Activated T-cell treated with anti-CD3 and anti-CD28 coated beads, Interleukin-2, amount 50 U/mL, for 4 hours (primary cell): ENCODE results near the gene CARD9. TPM values are rescaled to one million over a fixed set of nuclear protein-coding genes. Genes with fewer than 3 reads are reported as not detected.
"Not testable (repeated sequence)": the region's sequence is repeated elsewhere in the genome, so short reads cannot be mapped to it uniquely, and the experiment has no call there.

Source experiments
- ATAC-seq, 2 donors: fragments of 200-7000 bp; cut with Tn5 transposase; one replicate each; pipeline ENCODE4 v1.10.0; 2021
- DNase-seq: peaks from one replicate; pipeline ENCODE4 v3.0.0-alpha.2; 2020
- H3K27me3 Mint-ChIP-seq: one replicate; pipeline ENCODE4 v1.8.0; 2021; ENCODE audit warnings: low read depth, mixed read lengths
- H3K36me3 Mint-ChIP-seq: one replicate; pipeline ENCODE4 v1.8.0; 2022; ENCODE audit warnings: mixed read lengths; ENCODE audit not compliant: insufficient read depth
- H3K4me1 Mint-ChIP-seq: one replicate; pipeline ENCODE4 v1.8.0; 2021; ENCODE audit warnings: low read depth, mixed read lengths
- H3K4me3 Mint-ChIP-seq: one replicate; pipeline ENCODE4 v1.8.0; 2021; ENCODE audit warnings: mild to moderate bottlenecking, moderate library complexity, mixed read lengths
- H3K9me3 Mint-ChIP-seq: one replicate; pipeline ENCODE4 v1.8.0; 2021; ENCODE audit warnings: mixed read lengths
- total RNA-seq, 3 donors: library from RNA; stranded (reverse); gene quantifications; one replicate each; pipeline ENCODE4 v1.2.1, GENCODE V29; 2021

Gene CARD9
- total RNA-seq, 3 donors from 2014 or later: 1.4 to 3.4 (median 2.4) TPM

DNA sequence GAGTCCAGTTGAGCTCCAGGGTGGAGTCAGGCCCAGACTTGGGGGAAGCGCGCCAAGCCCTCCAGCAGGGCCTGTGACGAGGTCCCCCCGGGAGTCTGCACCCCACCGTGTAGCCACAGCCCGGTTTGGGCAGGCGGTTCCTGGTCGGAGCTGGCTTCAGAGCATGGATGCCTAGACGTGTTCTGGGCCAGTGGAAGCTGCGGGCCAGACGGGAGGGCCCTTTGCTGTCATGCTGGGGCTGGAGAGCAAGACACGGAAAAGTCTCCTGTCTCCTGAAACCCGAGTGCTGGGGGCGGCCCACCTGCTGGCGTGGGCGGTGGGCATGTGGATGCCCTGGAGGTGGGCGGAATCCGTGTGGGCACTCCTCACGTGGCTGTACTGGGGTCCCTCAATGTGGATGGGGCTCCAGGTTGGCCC lies 44.2 kb downstream of the CARD9 start:
- Mint-ChIP-seq H3K36me3 (no peaks in the 10 kb centered on the region), H3K9me3 (no peaks in the 10 kb centered on the region), H3K4me3 (peak overlapping the region; percentile 60), H3K27me3 (peaks cover 2% of the 10 kb centered on the region), H3K4me1 (peaks cover 5% of the 10 kb centered on the region)
- ATAC-seq (no peak), DNase-seq (no peak)

DNA sequence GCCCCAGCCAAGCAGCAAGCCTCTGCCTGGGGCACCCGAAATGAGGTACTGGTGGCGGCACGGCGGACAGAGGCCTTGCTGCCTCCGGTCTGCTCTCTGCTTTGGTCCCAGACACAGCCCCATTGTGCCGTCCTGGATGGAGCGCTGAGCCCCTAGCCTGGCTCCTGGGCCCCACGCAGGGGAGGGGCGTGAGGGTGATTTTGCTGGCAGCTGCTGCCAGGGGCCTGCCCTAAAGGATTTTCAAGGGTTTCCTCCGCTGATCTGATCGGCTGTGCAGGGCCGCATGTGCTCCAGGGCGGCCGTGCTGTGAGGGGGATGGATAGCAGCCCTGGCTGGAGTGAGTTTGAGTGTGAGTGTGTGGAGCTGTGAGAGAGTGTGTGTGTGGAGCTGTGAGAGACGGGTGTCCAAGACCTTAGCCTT lies 44.8 kb downstream of the CARD9 start:
- peaks cover 2% of the 10 kb centered on the region for H3K27me3 Mint-ChIP-seq
- no peaks in the 10 kb centered on the region for H3K9me3 Mint-ChIP-seq
- DNase-seq (no peak), ATAC-seq (no peak)
- H3K4me3 Mint-ChIP-seq: peak overlapping the region; percentile 60
- peaks cover 5% of the 10 kb centered on the region for H3K4me1 Mint-ChIP-seq
- no peaks in the 10 kb centered on the region for H3K36me3 Mint-ChIP-seq

DNA sequence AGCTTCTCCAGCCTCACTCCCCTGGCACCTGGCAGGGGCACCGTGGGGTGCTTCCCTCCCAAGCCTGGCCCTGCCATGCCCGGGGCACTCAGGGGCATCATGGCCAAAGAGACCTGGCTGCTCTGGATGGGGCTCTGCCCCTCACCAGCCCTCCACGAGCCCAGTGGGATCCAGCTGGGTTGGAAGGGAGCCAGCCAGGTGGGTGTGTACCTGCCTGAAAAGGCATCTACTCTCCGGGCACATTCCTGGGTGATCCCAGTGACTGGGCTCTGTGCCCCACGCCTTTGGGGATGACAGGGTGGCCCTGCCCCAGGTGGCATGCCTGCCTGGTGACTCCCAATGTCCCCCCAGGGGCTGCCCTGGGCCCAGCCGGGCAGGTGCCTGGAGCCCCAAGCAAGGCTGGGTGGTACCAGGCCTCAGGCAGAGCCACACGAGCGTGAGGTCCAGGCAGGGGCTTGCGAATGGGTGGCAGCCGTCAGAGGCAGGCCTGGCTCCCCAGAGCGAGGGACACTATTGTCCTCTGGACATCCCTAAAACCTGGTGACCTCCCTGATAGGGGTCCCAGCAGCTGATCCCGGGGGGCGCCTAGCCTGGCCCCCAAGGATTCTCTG lies 45.4 kb downstream of the CARD9 start:
- Mint-ChIP-seq H3K4me3 (peak overlapping the region; percentile 60), H3K36me3 (no peaks in the 10 kb centered on the region), H3K27me3 (peaks cover 2% of the 10 kb centered on the region), H3K4me1 (peaks cover 7% of the 10 kb centered on the region), H3K9me3 (no peaks in the 10 kb centered on the region)
- peak in 1 of 2 donors; percentile 20 for ATAC-seq
- no peak for DNase-seq

DNA sequence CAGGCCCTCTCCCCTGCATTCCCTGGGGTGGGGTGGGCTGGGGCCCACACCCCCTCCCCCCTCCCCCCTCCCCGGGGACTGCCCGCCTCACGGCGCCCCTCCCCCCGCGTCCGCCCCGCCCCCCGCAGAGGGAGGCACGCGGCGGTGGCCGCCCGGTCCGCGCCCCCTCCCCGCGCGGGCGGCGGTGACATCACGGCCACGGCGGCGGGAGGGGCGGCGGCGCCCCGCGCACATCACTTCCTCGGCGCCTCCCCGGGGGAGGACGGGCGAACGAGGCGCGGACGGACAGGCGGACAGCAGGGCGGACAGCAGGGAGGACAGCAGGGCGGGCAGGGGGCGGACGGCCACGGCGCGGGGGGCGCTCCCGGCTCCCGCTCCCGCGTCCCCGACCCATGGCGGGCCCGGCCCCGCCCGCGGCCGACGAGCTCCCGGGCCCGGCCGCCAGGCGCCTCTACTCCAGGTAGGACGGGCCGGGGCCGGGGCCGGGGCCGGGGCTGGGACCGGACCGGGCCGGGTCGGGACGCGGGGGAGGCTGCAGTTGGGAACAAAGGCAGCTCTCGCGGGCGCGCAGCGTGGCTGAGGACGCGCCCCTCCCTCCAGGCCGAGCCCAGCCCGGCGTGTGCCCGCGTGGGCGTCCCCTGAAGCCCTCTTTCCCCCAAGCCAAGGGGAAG lies 46.0 kb downstream of the CARD9 start, which contains the start of gene GPSM1:
GPSM1 (plus strand) TSS at position 236 of the 671 bp plus-strand sequence; CDS start at position 393, 157 bp downstream.
- peaks cover 7% of the 10 kb centered on the region for H3K4me1 Mint-ChIP-seq
- peak; percentile 49 for DNase-seq
- peak within 1 kb of the TSS; percentile 74 for H3K4me3 Mint-ChIP-seq
- H3K27me3 Mint-ChIP-seq: peaks cover 2% of the 10 kb centered on the region
- ATAC-seq: peak; percentile 71 to 73
- no peaks in the 10 kb centered on the region for H3K36me3 Mint-ChIP-seq
- H3K9me3 Mint-ChIP-seq: no peaks in the 10 kb centered on the region

DNA sequence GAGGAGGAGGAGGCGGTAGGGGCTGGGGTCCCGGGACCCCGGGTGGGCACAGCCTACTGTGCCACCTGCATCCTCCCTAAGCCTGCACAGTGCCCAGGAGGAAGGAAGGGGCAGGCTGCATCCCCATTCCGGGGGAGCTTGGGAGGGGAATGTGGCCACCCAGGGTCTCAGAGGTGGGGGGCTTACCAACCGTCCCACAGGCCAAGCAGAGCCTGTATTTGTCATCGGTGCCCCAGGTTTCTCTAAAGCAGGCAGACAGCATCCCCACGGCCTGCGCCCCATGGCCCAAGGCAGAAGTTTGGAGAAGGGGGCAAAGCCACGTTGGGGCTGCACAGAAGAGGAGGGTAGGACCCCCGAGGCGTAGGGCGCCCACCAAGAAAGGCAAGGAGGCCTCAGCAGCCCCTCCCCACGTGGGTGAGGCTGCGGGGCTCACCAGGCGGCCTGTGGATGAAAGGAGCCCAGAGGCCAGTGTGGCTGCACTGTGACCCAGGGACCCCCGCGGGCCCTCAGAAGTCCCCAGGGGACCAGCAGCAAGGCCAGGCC lies 46.6 kb downstream of the CARD9 start:
- ATAC-seq: no peak

DNA sequence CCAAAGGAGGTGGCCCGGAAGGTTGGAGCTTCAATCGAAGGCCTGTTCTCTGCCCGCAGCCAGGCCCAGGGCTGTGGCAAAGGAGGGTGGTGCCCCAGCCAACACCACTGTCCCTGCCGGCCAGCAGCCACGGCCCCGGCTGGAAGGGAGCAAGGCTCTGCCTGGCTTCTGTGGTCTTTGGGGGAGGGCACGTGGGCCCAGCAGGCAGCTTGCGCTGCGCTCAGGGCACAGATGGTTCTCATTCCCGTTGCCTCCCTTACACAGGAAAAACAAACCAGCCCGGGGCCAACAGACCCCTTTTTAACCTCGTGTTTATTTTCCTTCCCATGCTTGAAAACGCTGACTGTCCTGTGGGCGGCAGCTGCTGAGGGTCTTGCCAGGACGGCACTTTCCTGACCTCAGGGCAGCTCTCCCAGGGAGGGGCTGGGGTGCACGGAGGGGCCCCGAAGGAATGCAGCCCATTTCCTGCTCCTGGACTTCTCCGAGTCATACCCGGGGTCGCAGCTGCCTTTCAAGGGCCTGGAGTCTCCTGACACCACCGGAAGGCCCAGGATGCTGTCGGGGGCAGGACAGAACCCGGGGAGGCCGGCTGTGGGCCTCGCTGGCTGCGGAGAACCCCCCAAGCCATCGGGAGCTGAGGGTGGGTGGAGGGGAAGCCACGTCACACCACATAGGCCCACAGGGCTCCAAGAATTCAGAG lies 47.3 kb downstream of the CARD9 start:
- DNase-seq (no peak), ATAC-seq (no peak)
- Mint-ChIP-seq H3K36me3 (no peaks in the 10 kb centered on the region), H3K27me3 (peaks cover 2% of the 10 kb centered on the region), H3K4me3 (no peak overlapping the region), H3K9me3 (no peaks in the 10 kb centered on the region), H3K4me1 (peaks cover 7% of the 10 kb centered on the region)

More for the DNA sequence above, 46.6 kb downstream of the CARD9 start:
- Mint-ChIP-seq H3K9me3 (no peaks in the 10 kb centered on the region), H3K36me3 (no peaks in the 10 kb centered on the region), H3K27me3 (peaks cover 2% of the 10 kb centered on the region), H3K4me3 (peak overlapping the region; percentile 74), H3K4me1 (peaks cover 7% of the 10 kb centered on the region)
- DNase-seq: no peak

DNA sequence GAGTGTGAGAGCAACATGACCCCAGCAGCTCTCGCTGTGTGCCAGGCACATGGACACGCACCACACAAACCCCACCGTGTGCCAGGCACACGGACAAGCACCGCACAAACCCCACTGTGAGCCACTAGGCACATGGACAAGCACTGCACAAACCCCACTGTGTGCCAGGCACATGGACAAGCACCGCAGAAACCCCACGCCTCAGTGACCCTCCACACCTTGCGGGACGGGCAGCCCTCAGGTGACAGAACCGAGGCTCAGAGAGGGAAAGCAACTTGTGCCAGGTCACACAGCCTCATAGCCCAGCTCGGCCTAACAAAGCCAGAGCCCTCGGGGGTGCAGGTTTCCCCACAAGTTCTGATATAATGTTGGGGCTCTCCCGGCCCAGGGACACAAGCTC lies 48.1 kb downstream of the CARD9 start:
- no peak for ATAC-seq
- peaks cover 7% of the 10 kb centered on the region for H3K4me1 Mint-ChIP-seq
- H3K36me3 Mint-ChIP-seq: no peaks in the 10 kb centered on the region
- H3K4me3 Mint-ChIP-seq: no peak overlapping the region
- no peaks in the 10 kb centered on the region for H3K9me3 Mint-ChIP-seq
- DNase-seq: no peak
- H3K27me3 Mint-ChIP-seq: peaks cover 2% of the 10 kb centered on the region

DNA sequence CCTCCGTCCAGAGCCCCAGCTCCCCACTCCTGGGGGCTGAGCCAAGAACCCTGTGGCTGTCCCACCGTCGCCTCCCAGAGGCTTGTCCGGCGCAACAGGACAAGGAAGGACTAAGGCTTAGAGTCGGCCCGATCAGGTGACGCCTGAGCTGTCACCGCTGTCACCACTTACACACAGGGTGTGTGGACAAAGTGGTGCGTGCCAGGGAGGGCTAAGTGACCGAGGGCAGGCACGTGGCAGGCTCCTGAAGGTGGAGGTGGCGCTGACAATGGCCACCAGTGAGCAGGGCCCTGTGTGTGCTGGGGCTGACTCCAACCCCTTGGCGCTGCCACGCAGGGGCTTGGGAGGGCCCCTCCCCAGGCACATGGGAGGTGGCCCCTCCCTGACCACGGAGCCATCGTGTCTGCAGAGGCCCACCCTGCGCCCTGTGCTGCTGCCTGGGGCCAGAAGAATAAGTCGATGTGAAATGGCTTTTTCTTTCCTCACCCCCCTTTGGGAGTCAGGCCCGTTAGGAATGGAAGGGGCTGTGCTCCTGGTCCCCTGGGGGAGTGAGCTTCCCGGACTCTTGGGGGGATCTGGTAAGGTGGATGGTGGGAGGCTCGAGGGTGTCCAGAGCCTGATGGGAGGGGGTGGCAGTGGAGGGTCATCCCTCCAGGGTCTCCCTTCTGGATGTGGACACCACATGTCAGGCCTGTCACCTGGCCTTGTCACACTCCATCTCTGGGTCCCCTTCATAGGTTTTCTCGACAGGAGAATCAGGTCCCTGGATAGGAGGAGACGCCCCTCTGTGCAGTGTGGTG lies 48.8 kb downstream of the CARD9 start:
- ATAC-seq (no peak), DNase-seq (no peak)
- Mint-ChIP-seq H3K4me1 (peaks cover 7% of the 10 kb centered on the region), H3K4me3 (no peak overlapping the region), H3K27me3 (peaks cover 2% of the 10 kb centered on the region), H3K9me3 (no peaks in the 10 kb centered on the region), H3K36me3 (no peaks in the 10 kb centered on the region)

DNA sequence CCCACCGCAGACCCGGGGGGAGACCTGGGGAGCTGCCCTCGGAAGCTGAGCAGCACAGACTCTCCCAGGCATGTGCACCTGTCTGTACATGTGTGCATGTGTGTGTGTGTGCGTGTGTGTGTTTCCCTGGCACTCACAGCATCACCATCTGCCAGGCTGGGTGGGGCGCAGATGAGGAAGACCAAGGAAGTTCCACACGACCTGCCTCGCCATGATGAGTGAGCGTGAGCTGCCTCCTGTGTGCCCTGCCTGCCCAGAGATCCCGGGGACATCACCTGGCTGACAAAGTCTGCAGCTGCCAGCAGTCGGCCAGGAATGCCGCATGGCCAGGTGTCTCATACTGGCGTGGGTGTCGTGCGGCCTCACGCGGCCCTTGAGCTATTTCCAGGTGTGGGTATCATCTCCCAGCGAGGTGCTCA lies 50.1 kb downstream of the CARD9 start:
- no peak for DNase-seq
- Mint-ChIP-seq H3K4me1 (peaks cover 4% of the 10 kb centered on the region), H3K4me3 (no peak overlapping the region), H3K9me3 (no peaks in the 10 kb centered on the region), H3K36me3 (no peaks in the 10 kb centered on the region), H3K27me3 (no peaks in the 10 kb centered on the region)
- ATAC-seq: no peak

DNA sequence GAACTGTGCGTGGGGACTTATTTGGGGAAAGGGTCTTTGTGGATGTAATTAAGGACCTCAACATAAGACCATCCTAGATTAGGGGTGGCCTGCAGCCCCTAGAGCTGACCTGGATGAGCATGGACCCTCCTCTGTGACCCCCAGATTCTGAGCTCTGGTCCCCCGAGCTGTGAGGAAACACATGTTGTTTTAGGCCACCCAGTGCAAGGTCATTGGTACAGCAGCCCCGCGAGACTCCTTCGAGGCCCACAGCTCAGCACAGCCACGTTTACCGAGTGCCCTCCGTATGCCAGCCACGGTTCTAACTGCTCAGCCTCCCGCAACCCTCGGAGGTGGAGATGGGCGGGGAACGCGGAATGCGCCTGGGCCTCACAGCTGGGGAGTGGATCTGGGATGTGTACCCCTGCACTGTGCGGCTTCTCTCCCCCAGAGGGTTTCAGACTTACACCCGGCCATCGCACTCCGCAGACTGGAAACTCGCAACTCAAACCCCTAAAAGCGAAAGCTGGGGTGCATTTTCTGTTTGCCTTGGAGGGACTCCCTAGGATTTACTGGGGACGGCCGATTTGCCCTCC lies 50.6 kb downstream of the CARD9 start:
- no peaks in the 10 kb centered on the region for H3K27me3 Mint-ChIP-seq
- H3K4me1 Mint-ChIP-seq: peaks cover 4% of the 10 kb centered on the region
- H3K9me3 Mint-ChIP-seq: no peaks in the 10 kb centered on the region
- no peak overlapping the region for H3K4me3 Mint-ChIP-seq
- DNase-seq: no peak
- H3K36me3 Mint-ChIP-seq: no peaks in the 10 kb centered on the region
- ATAC-seq: no peak

DNA sequence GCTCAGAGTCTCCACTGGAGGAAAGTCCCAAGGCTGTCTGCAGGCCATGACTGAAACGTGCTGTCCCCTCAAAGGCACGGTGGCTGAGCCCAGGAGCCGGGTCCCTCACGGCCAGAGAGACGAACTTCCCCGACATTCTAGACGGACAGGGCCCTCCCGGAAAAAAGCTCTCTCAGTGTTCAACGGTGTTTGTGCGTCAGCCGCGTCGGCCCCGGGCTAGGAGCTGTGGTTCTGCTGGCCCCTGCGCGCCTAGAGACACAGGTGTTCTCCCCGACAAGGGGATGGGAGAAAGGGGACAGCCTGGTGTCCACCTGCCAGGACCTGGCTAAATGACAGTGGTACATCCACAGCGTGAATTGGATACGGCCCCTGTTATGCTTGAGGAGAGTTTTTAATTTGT lies 51.9 kb downstream of the CARD9 start:
- no peak overlapping the region for H3K4me3 Mint-ChIP-seq
- H3K36me3 Mint-ChIP-seq: no peaks in the 10 kb centered on the region
- ATAC-seq (no peak), DNase-seq (no peak)
- H3K9me3 Mint-ChIP-seq: no peaks in the 10 kb centered on the region
- H3K27me3 Mint-ChIP-seq: no peaks in the 10 kb centered on the region
- peaks cover 2% of the 10 kb centered on the region for H3K4me1 Mint-ChIP-seq

DNA sequence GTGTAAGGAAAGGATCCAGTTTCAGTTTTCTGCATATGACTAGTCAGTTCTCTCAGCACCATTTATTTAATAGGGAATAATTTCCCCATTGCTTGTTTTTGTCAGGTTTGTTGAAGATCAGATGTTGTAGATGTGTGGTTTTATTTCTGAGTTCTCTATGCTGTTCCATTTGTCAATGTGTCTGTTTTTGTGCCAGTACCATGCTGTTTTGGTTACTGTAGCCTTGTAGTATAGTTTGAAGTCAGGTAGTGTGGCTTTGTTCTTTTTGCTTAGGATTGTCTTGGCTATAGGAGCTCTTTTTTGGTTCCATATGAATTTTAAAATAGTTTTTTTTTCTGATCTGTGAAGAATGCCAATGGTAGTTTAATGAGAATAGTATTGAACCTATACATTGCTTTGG lies 52.5 kb downstream of the CARD9 start:
- not testable (repeated sequence) for H3K9me3 Mint-ChIP-seq, H3K4me1 Mint-ChIP-seq, H3K27me3 Mint-ChIP-seq, H3K36me3 Mint-ChIP-seq, H3K4me3 Mint-ChIP-seq, DNase-seq, ATAC-seq

DNA sequence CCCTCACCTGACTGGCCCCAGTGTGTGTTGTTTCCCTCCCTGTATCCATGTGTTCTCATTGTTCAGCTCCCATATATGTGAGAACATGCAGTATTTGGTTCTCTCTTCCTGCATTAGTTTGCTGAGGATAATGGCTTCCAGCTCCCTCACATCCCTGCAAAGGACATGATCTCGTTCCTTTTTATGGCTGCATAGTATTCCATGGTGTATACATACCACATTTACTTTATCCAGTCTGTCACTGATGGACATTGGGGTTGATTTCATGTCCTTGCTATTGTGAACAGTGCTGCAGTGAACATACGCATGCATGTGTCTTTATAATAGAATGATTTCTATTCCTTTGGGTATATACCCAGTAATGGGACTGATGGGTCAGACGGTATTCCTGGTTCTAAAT lies 53.5 kb downstream of the CARD9 start:
- not testable (repeated sequence) for H3K36me3 Mint-ChIP-seq, H3K4me3 Mint-ChIP-seq

DNA sequence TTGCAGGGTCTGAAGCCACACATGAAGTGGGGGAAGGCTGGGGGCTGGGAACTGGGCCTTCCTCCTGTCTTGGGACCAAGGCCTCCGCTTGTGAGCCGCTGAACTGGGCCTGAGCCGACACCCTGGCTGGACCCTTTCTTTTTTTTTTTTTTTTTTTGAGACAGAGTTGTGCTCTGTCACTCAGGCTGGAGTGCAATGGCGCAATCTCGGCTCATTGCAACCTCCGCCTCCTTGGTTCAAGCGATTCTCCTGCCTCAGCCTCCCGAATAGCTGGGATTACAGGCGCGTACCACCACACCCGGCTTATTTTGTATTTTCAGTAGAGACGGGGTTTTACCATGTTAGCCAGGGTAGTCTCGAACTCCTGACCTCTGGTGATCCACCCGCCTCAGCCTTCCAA lies 54.2 kb downstream of the CARD9 start:
- H3K36me3 Mint-ChIP-seq, H3K9me3 Mint-ChIP-seq, H3K4me3 Mint-ChIP-seq, DNase-seq, ATAC-seq, H3K4me1 Mint-ChIP-seq, H3K27me3 Mint-ChIP-seq: not testable (repeated sequence)

More for the DNA sequence above, 53.5 kb downstream of the CARD9 start:
- not testable (repeated sequence) for ATAC-seq, H3K4me1 Mint-ChIP-seq, DNase-seq, H3K9me3 Mint-ChIP-seq, H3K27me3 Mint-ChIP-seq
